Suprapubic skin (tissue), 4 donors: Measurements from ENCODE around the gene PDE3A. TPM values are rescaled to one million over a fixed set of nuclear protein-coding genes. Genes with fewer than 3 reads are reported as not detected.

Experiments
- DNase-seq, 2 donors: peaks; one replicate each; pipeline ENCODE4 v3.0.0-alpha.2; 2019; ENCODE audit warnings: low spot score in 2 of 2
- H3K27ac ChIP-seq: fragments of 200-600 bp; sonication (generic); one replicate; pipeline ENCODE4 v1.5.1; 2019
- H3K27me3 ChIP-seq: fragments of 200-600 bp; sonication (generic); one replicate; pipeline ENCODE4 v1.5.1; 2019
- H3K36me3 ChIP-seq: fragments of 200-600 bp; sonication (generic); one replicate; pipeline ENCODE4 v1.5.1; 2019
- H3K4me1 ChIP-seq: fragments of 200-600 bp; sonication (generic); one replicate; pipeline ENCODE4 v1.5.1; 2019
- H3K4me3 ChIP-seq: fragments of 200-600 bp; sonication (generic); one replicate; pipeline ENCODE4 v1.5.1; 2019; ENCODE audit warnings: mild to moderate bottlenecking
- H3K9me3 ChIP-seq: fragments of 200-600 bp; sonication (generic); one replicate; pipeline ENCODE4 v1.5.1; 2019
- EP300 ChIP-seq: sonication (generic); formaldehyde crosslinking; IDR thresholded peaks from one replicate; pipeline ENCODE4 v1.6.1; 2017; ENCODE audit warnings: antibody characterized with exemption
- POLR2A ChIP-seq, 2 donors: fragments of 450-650 bp; IDR thresholded peaks; one replicate each; pipeline ENCODE4 v1.6.1; 2017; ENCODE audit warnings: antibody characterized with exemption in 2 of 2, mild to moderate bottlenecking in 2 of 2, moderate library complexity in 2 of 2
- POLR2AphosphoS5 ChIP-seq, 3 donors: sonication (generic); formaldehyde crosslinking; IDR thresholded peaks; one replicate each; pipeline ENCODE4 v1.6.1; 2017; ENCODE audit warnings: antibody characterized with exemption in 3 of 3
- WGBS: methylation state at CpG from one replicate; pipeline ENCODE4 v1.1.5; 2018; 5-methylcytosine and 5-hydroxymethylcytosine counted together
- total RNA-seq, 4 donors: library from RNA; depleted of rRNA; stranded (reverse); fragments of >200 nt; gene quantifications; one replicate each; pipeline ENCODE4 v1.1.0, GENCODE V29; 2016
- TF ChIP-seq, protein P1 (sequence below), 2 donors: fragments of 200-600 bp in 1 of 2; fragments of 450-650 bp in 1 of 2; sonication (generic) in 1 of 2; IDR thresholded peaks; one replicate each; pipeline ENCODE4 v1.5.1; 2016 to 2019; ENCODE audit warnings: antibody characterized with exemption in 2 of 2, mild to moderate bottlenecking in 1 of 2, moderate library complexity in 1 of 2

PDE3A gene
- total RNA-seq, 4 donors from 2014 or later = 0.79 to 3.4 (median 1.4) TPM

DNA sequence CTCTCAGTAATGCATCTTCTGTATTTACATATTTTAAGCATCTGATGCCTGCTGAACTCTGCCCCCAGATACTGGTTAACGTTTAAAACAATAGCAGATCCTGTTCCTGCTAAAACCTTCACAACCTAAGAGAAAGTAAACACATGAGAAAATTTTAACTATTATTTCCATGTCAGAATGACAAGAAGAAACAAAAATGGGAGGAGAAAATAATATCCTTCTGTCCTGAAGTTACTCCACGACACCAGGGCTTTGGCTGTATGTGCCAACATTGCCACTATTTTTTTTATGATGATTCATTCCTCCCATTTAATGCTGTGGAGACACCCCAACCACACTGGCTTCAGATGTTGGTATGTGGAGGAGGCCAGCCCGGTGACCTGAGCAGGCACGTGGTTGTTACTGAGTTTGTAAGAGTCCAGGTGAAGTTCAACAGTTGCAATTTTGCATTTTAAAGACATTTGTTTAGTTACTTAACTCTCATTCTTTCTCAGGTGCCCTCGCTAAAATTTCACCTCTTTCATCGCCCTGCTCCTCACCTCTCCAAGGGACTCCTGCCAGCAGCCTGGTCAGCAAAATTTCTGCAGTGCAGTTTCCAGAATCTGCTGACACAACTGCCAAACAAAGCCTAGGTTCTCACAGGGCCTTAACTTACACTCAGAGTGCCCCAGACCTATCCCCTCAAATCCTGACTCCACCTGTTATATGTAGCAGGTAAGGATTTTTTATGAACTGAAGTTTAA lies 261.2 kb downstream of the PDE3A start:
- Histone ChIP-seq H3K9me3 (no peaks in the 10 kb centered on the region), H3K36me3 (no peaks in the 10 kb centered on the region), H3K27ac (no peak overlapping the region), H3K27me3 (no peaks in the 10 kb centered on the region), H3K4me3 (no peak overlapping the region), H3K4me1 (peaks cover 3% of the 10 kb centered on the region)
- WGBS = 60% methylated on average over 6 of the region's 6 CpGs
- TF ChIP-seq EP300 (no peak), POLR2AphosphoS5 (IDR thresholded peaks at IDR 0.05) (no peak), POLR2A (IDR thresholded peaks at IDR 0.05) (no peak)
- TF ChIP-seq, protein P1, sequence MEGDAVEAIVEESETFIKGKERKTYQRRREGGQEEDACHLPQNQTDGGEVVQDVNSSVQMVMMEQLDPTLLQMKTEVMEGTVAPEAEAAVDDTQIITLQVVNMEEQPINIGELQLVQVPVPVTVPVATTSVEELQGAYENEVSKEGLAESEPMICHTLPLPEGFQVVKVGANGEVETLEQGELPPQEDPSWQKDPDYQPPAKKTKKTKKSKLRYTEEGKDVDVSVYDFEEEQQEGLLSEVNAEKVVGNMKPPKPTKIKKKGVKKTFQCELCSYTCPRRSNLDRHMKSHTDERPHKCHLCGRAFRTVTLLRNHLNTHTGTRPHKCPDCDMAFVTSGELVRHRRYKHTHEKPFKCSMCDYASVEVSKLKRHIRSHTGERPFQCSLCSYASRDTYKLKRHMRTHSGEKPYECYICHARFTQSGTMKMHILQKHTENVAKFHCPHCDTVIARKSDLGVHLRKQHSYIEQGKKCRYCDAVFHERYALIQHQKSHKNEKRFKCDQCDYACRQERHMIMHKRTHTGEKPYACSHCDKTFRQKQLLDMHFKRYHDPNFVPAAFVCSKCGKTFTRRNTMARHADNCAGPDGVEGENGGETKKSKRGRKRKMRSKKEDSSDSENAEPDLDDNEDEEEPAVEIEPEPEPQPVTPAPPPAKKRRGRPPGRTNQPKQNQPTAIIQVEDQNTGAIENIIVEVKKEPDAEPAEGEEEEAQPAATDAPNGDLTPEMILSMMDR (IDR thresholded peaks at IDR 0.05) = no peak
- no peak for DNase-seq

GRCh38 chr12:20631711-20632110 lies 263.4 kb downstream of the PDE3A start:
- H3K4me1 ChIP-seq = peaks cover 3% of the 10 kb centered on the region
- TF ChIP-seq EP300 (no peak), POLR2AphosphoS5 (IDR thresholded peaks at IDR 0.05) (no peak), POLR2A (IDR thresholded peaks at IDR 0.05) (no peak)
- TF ChIP-seq, protein P1 (IDR thresholded peaks at IDR 0.05) = no peak
- no peak overlapping the region for H3K27ac ChIP-seq
- WGBS = 57% methylated on average over 1 of the region's 1 CpG
- no peak for DNase-seq
- H3K9me3 ChIP-seq = no peaks in the 10 kb centered on the region
- no peaks in the 10 kb centered on the region for H3K27me3 ChIP-seq
- H3K36me3 ChIP-seq = no peaks in the 10 kb centered on the region
- H3K4me3 ChIP-seq = no peak overlapping the region

DNA sequence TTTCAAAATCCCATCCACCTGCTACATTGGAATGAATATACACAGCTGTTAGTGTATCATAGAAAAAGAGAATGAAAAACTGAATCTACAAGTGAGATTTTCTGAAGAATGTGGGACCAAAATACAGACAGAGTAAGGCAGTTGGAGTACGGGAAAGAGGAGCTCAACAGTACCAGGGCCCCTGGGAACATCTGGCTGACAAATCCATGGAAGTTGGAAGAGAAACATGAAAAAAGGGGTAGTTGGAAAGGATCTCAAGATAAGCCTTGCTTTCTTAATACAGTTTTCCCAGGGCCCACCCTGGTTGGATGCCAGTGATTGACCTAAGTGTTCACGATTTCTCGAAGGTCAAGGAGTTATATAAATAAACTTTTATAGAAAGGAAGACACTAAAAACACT lies 272.8 kb downstream of the PDE3A start:
- no peaks in the 10 kb centered on the region for H3K4me1 ChIP-seq
- H3K27me3 ChIP-seq = no peaks in the 10 kb centered on the region
- no peaks in the 10 kb centered on the region for H3K36me3 ChIP-seq
- no peak for TF ChIP-seq POLR2A (IDR thresholded peaks at IDR 0.05)
- no peak for TF ChIP-seq EP300
- no peak for TF ChIP-seq POLR2AphosphoS5 (IDR thresholded peaks at IDR 0.05)
- TF ChIP-seq, protein P1 (IDR thresholded peaks at IDR 0.05) = no peak
- no peak overlapping the region for H3K4me3 ChIP-seq
- H3K9me3 ChIP-seq = no peaks in the 10 kb centered on the region
- 76% methylated on average over 3 of the region's 3 CpGs for WGBS
- DNase-seq = no peak
- no peak overlapping the region for H3K27ac ChIP-seq

- H3K4me1 ChIP-seq = no peaks in the 10 kb centered on the region
- no peaks in the 10 kb centered on the region for H3K9me3 ChIP-seq
- TF ChIP-seq, protein P1 (IDR thresholded peaks at IDR 0.05) = no peak
- no peak for TF ChIP-seq EP300
- TF ChIP-seq POLR2A (IDR thresholded peaks at IDR 0.05) = no peak
- TF ChIP-seq POLR2AphosphoS5 (IDR thresholded peaks at IDR 0.05) = no peak
- DNase-seq = no peak
- H3K27ac ChIP-seq = no peak overlapping the region
- no peak overlapping the region for H3K4me3 ChIP-seq
- no peaks in the 10 kb centered on the region for H3K36me3 ChIP-seq
- H3K27me3 ChIP-seq = no peaks in the 10 kb centered on the region
- WGBS = 93% methylated on average over 2 of the region's 2 CpGs
Measured at GRCh38 chr12:20643822-20644221, 275.5 kb downstream of the PDE3A start.

DNA sequence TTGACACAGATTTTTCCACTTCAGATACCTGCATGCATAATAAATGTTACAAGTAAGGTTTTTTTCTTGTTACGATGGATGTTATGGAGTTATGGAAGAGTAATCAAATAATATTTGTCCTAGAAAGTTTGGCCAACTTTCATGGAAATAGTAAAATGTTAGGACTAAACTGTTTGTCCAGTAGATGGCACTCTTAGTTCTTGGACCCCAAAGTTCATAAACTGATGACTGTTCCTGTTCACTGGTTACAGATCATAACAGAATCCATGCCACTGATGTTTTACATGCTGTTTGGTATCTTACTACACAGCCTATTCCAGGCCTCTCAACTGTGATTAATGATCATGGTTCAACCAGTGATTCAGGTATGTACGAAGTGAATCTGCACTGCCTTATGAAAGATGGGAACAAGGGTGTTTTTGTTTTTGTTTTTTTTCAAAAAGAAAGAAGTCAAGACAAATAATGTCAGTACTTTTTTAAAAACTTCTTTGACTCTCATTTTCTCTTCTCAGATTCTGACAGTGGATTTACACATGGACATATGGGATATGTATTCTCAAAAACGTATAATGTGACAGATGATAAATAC lies 278.0 kb downstream of the PDE3A start:
- H3K4me1 ChIP-seq = no peaks in the 10 kb centered on the region
- no peak overlapping the region for H3K4me3 ChIP-seq
- H3K36me3 ChIP-seq = no peaks in the 10 kb centered on the region
- H3K27ac ChIP-seq = no peak overlapping the region
- no peak for DNase-seq
- H3K9me3 ChIP-seq = no peaks in the 10 kb centered on the region
- 53% methylated on average over 3 of the region's 3 CpGs for WGBS
- TF ChIP-seq POLR2A (IDR thresholded peaks at IDR 0.05) = no peak
- TF ChIP-seq EP300 = no peak
- no peak for TF ChIP-seq POLR2AphosphoS5 (IDR thresholded peaks at IDR 0.05)
- TF ChIP-seq, protein P1 (IDR thresholded peaks at IDR 0.05) = peak in 1 of 2 donors; percentile 26
- no peaks in the 10 kb centered on the region for H3K27me3 ChIP-seq
